ENCODE results near the gene FOXO1.

DNA sequence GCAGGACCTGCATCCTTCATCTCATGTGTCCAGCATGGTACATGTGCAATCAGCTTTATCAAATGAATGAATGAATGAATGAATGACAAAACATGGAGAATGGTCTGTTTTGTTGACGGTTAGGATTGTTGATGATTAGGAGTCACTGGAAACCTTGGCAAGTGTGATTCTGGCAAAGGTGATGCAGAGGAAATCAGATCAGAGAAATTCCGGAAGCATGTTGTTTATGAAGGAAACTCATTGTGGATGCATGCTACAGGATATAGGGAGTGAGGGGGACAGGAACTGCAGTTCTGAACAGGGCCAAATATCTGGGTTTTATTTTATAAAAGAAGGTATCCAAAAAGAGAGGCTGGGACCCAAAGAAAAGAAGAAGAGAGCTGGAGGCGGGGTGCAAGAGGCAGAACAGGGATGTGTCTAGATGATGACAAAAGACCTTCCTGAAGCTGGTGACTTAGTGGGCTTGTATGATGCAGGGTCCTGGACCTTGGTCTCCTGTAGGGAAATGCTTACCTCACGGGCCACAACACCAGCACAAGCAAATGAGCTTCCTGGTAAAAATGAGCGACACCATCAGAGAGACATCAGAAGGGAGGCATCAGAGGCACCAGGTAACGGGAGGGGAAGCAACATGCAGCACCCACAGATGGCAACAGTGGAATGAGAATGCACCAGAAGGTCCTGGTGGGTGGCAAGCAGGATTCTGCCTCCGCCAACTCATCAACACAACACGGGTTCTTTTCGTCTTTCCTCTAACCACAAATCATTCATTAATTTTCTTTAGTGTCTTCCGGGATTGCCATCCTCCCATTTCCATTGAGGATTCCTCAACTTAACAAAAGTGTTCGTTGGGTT is 159.6 kb downstream of the FOXO1 start:
- no peak for TF ChIP-seq POLR2A (IDR thresholded peaks at IDR 0.05)
- TF ChIP-seq, protein P1, sequence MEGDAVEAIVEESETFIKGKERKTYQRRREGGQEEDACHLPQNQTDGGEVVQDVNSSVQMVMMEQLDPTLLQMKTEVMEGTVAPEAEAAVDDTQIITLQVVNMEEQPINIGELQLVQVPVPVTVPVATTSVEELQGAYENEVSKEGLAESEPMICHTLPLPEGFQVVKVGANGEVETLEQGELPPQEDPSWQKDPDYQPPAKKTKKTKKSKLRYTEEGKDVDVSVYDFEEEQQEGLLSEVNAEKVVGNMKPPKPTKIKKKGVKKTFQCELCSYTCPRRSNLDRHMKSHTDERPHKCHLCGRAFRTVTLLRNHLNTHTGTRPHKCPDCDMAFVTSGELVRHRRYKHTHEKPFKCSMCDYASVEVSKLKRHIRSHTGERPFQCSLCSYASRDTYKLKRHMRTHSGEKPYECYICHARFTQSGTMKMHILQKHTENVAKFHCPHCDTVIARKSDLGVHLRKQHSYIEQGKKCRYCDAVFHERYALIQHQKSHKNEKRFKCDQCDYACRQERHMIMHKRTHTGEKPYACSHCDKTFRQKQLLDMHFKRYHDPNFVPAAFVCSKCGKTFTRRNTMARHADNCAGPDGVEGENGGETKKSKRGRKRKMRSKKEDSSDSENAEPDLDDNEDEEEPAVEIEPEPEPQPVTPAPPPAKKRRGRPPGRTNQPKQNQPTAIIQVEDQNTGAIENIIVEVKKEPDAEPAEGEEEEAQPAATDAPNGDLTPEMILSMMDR (IDR thresholded peaks at IDR 0.05 in 8 of 11, conservative IDR thresholded peaks at IDR 0.05 in 3 of 11) = no peak
- TF ChIP-seq POLR2AphosphoS5 (IDR thresholded peaks at IDR 0.05) = no peak
